PFSK-1 (cell line): ENCODE measurements around the gene HIPK2.

Source experiments
- POLR2AphosphoS5 ChIP-seq: IDR thresholded peaks from 2 replicates; pipeline ENCODE4 v1.6.1; 2012; ENCODE audit warnings: low read depth, mild to moderate bottlenecking, control low read depth, low read length, moderate library complexity
- REST ChIP-seq, 2 experiments: IDR thresholded peaks; 2 replicates each; pipeline versions ENCODE4 v1.6.1 to v1.8.0; 2011 to 2012; ENCODE audit warnings: low read depth in 2 of 2, low read length in 2 of 2, control low read depth in 1 of 2, inconsistent platforms in 1 of 2, mild to moderate bottlenecking in 1 of 2, moderate library complexity in 1 of 2; ENCODE audit not compliant: insufficient read depth in 1 of 2

GRCh38 chr7:139525750-139526149, 252.0 kb downstream of the HIPK2 start:
- TF ChIP-seq REST (IDR thresholded peaks at IDR 0.05; ENCODE audit: insufficient read depth in 1 of 2, low read depth in 2 of 2, low read length in 2 of 2) (no peak), POLR2AphosphoS5 (no peak)
